MG63 (cell line): ENCODE measurements around the gene C19orf47. TPM values are rescaled to one million over a fixed set of nuclear protein-coding genes. Genes with fewer than 3 reads are reported as not detected.

ENCODE experiments used
- total RNA-seq: library from RNA; depleted of rRNA; stranded (reverse); fragments of >200 nt; shearing (Covaris generic); gene quantifications from 2 replicates; pipeline ENCODE4 v1.2.3, GENCODE V29; 2014; ENCODE audit warnings: low replicate concordance; rRNA removed

C19orf47 gene
- total RNA-seq, 1 experiment from 2014 or later: 37.3 TPM

Other genes with a start within 250 kb of the C19orf47 start
- gene MAP3K10, start 157.0 kb downstream of the C19orf47 start, total RNA-seq: 4.2 and 13.8 TPM in 2 replicates
- not detected in 2 replicates for gene TTC9B, start 130.0 kb downstream of the C19orf47 start, total RNA-seq
- not detected in 2 replicates for gene CCNP, start 121.7 kb downstream of the C19orf47 start, total RNA-seq
- gene AKT2, start 63.1 kb downstream of the C19orf47 start, total RNA-seq: 104 and 131 TPM in 2 replicates
- 141 and 144 TPM in 2 replicates for gene PLD3, start 298 bp upstream of the C19orf47 start, total RNA-seq
- gene HIPK4, start 41.8 kb upstream of the C19orf47 start, total RNA-seq: 0.22 and 0.69 TPM in 2 replicates
- gene PRX, start 65.0 kb upstream of the C19orf47 start, total RNA-seq: 5.6 and 6.3 TPM in 2 replicates
- gene SERTAD1, start 77.6 kb upstream of the C19orf47 start, total RNA-seq: 19.1 and 35.3 TPM in 2 replicates
- gene SERTAD3, start 95.9 kb upstream of the C19orf47 start, total RNA-seq: 15.9 and 38.3 TPM in 2 replicates
- gene BLVRB, start 117.3 kb upstream of the C19orf47 start, total RNA-seq: 140 and 179 TPM in 2 replicates
- gene SPTBN4, start 118.6 kb upstream of the C19orf47 start, total RNA-seq: 0.16 and 3.0 TPM in 2 replicates
- gene SHKBP1, start 228.5 kb upstream of the C19orf47 start, total RNA-seq: 61.7 and 105 TPM in 2 replicates